HG03175 (cell line): ENCODE data around the gene ASCC1.
"Not testable (repeated sequence)": the region's sequence is repeated elsewhere in the genome, so short reads cannot be mapped to it uniquely, and the experiment has no call there.

ENCODE experiments used
- ATAC-seq: cut with Tn5 transposase; IDR thresholded peaks from one replicate; pipeline ENCODE4 v1.9.1; 2021; ENCODE audit warnings: mild to moderate bottlenecking, moderate library complexity; ENCODE audit not compliant: unreplicated experiment

The ASCC1 gene

GRCh38 chr10:72173619-72174296, 42.3 kb downstream of the ASCC1 start:
- ATAC-seq = peak; percentile 63

DNA sequence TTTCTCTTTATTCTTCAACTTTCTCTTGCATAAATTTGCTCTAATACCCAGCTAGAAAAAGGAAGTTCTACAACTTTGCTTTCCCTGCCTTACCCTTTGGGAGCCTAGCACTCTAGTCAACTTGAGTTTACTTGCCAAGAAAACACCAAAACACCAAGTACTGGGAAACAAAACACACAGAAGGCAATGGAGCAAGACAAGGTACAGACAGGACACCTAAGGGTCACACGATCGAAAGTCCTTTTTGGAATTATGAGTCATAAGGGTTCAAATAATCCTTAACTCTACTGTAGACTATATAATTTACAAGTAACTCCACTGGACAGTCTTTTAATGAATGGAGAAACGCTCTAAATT, 42.8 kb downstream of the ASCC1 start:
- no peak for ATAC-seq

DNA sequence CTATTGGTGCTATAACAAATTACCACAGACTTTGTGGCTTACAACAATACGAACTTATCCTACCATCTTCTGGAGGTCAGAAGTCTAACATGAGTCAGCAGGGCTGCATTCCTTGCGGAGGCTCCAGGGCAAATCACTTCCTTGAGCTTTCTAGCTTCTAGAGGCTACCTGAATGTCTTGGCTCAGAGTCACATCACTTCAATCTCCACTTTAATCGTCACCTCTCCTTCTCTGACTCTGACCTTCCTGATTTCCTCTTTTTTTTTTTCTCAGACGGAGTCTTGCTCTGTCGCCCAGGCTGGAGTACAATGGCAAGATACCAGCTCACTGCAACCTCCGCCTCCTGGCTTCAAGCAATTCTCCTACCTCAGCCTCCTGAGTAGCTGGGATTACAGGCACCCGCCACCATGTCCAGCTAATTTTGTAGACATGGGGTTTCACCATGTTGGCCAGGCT, 44.9 kb downstream of the ASCC1 start:
- ATAC-seq = no peak

GRCh38 chr10:72170733-72171132, 45.3 kb downstream of the ASCC1 start:
- no peak for ATAC-seq

- ATAC-seq = no peak
Measured at GRCh38 chr10:72170263-72170662, 45.8 kb downstream of the ASCC1 start.

DNA sequence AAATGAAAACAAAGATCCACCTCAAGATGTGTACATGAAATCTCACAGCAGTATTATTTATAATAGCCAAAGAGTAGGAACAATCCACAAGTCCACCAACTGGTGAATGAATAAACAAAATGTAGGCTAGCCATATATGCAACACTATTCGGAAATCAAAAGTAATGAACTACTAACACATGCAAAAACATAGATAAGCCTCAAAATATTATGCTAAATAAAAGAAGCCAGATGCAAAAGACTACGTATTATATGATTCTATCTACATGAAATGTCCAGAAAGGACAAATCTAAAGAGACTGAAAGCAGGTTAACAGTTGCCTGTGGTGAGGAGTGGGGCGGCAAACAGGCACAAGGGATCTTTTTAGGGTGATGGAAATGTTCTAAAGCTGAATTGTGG, 49.0 kb downstream of the ASCC1 start:
- ATAC-seq = no peak

GRCh38 chr10:72164617-72165016, 51.5 kb downstream of the ASCC1 start:
- ATAC-seq = no peak

DNA sequence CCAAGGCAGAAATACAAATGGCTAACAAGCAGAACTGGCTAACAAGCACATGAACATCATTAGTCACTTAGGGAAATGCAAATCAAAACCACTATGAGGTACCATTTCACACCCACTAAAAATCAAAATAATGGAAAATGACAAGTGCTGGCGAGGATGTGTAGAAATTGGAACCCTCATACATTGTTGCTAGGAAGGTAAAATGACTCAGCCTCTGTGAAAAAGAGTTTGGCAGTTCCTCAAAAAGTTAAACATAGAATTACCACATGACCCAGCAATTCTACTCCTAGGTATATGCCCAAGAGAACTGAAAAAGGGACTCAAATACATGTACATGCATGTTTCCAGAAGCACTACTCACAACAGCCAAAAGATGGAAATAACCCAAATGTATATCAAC, 53.1 kb downstream of the ASCC1 start:
- ATAC-seq = peak; percentile 60

DNA sequence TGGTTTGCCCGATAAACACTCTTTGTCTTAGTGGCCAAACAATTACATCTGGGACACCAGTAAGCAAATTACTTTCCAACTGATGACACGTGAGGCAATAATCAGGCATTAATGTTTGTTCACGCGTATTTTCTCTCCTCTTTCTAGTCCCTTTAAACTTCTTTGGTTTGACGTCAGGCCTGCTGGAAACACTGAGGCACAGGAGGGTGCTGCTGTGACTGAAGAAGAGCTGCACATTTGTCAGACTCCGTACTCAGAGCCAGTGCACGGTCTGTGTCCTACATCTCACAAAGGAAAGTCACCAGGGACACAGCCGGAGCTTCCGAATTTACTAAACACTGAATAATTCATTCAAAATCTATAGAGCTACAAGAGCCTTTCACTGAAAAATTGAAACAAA, 57.9 kb downstream of the ASCC1 start:
- ATAC-seq = no peak

GRCh38 chr10:72156223-72156622, 59.9 kb downstream of the ASCC1 start:
- no peak for ATAC-seq

DNA sequence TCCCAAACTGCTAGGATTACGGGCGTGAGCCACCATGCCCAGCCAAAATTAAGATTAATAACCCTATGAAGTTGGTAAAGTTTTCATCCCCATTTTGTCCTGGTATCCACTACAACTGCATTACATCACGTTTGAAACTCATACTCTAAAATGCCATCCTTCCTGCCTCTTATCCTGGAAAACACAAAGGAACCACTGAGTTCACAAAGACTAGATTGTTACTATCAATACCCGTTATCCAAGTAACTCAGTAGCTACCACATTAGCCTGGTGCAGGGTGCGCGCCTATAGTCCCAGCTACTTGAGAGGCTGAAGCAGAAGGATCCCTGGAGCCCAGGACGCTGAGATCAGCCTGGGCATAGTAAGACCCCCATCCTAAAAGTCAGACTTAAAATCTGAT, 63.8 kb downstream of the ASCC1 start:
- no peak for ATAC-seq

GRCh38 chr10:72150746-72151478, 65.2 kb downstream of the ASCC1 start:
- not testable (repeated sequence) for ATAC-seq

DNA sequence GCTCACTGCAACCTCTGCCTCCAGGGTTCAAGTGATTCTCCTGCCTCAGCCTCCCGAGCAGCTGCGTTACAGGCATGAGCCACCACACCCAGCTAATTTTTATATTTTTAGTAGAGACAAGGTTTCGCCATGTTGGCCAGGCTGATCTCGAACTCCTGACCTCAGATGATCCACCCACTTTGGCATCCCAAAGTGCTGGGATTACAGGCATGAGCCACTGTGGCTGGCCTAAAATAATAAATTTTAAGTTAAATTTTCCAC, 68.8 kb downstream of the ASCC1 start:
- not testable (repeated sequence) for ATAC-seq

DNA sequence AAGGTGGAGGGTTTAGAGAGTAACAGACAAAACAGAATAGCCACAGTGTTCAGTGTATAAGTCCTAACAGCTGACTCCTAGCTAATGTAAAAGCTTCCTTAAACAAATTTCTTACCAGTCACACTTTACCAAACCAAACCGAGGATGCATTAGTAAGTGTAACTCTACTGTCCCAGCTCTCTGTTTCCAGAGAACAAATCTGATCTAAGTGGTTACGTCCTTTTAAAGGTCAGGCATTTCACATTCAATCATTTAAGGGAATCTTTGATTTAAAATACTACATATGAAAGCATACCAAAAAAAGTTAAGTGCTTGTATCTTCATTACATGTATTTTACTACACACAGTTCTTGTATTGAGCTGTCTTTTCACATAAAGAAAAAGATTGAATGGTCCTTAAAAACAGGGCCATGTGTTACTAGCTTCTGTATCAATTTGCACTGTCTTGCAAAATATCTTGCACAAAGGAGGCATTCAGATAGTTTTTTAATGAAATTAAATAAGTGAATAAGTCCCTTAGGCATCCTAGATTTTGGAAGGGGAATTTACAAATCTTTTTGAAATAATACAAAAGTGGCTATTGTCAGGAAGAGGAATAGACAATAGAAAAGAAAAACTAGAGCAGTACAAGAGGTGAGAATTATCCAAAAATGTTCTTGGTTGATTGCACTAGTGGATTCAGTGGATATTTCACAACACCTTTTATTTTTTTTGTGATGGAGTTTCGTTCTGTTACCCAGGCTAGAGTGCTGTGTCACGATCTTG, 69.3 kb downstream of the ASCC1 start:
- ATAC-seq = no peak

GRCh38 chr10:72146071-72146470, 70.0 kb downstream of the ASCC1 start:
- no peak for ATAC-seq

DNA sequence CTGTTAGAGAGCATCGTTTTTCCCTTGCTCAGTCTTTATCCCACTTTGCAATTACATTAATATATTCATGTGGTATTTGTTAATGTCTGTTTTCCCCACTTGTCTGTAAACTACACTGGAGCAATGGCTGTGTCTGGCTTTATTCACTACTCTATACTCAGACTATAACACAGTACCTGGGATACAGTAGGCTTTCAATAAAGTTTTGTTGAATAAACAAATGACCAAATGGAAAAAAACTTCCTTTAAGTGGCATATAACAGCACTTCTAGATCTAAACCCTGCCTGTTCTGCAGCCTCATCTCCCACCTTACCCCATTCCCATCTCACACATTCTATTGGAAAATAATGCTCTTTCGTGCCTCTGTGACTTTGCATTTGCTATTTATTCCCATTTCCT, 70.4 kb downstream of the ASCC1 start:
- no peak for ATAC-seq

DNA sequence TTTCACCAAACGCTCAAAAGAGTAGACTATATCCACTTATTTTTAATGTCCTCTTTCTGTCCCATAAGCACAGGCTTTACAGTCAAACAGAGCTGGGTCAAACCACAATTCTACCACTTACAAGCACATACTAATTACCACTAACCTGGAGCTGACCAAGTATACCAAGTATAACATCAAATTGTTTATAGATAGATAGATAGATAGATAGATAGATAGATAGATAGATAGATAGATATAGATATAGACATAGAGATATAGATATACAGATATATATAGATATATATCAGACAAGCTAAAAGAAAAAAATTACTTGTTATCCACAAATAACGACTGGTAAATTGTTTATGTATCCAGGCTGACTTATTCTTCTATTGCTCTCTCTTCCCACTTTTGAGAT, 75.2 kb downstream of the ASCC1 start:
- no peak for ATAC-seq

DNA sequence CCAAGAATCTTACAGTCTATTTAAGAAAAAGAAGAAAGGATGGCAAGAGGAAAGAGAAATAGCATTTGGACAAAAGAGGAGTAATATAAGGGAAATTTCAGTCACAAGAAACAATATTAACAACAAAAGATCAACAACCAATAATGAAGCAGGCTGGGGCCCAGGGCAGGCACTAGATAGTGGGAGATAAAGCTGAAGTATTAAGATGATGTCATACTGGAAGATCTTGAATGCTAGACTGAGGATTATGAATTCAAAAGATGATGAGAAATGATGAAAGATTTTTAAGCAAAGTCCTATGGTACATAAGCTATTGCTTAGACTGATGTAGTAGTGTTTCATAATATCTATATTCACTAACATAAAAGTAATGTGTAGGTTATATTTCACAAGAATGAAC, 75.9 kb downstream of the ASCC1 start:
- no peak for ATAC-seq

DNA sequence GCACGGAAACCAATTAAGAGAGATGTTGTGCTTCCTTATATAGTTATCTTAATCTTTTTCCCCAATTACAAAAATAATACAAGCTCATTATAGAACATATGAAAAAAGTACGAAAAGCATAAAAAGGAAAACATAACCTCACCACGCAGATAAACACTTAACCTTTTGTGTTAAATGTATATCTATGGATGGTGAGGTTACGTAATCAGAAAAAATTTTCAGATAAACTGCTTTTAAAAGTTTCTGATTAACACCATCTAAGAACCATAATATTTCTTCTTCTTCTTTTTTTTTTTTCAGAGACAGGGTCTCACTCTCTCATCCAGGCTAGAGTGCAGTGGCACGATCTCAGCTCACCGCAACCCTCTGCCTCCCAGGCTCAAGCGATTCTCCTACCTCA, 78.5 kb downstream of the ASCC1 start:
- ATAC-seq = no peak

- ATAC-seq = not testable (repeated sequence)
Measured at GRCh38 chr10:72136225-72136624, 79.9 kb downstream of the ASCC1 start.

- no peak for ATAC-seq
Measured at GRCh38 chr10:72134785-72135767, 81.0 kb downstream of the ASCC1 start.
